Endodermal cell (in vitro differentiated cells): Measurements from ENCODE around the gene CAMK2D. TPM values are rescaled to one million over a fixed set of nuclear protein-coding genes. Genes with fewer than 3 reads are reported as not detected.

ENCODE experiments used
- DNase-seq: peaks from one replicate; pipeline ENCODE4 v3.0.0-alpha.2; 2017
- H3K27ac ChIP-seq: 2 replicates; pipeline ENCODE4 v1.5.1; 2013; ENCODE audit warnings: mild to moderate bottlenecking, low read depth, low read length, moderate library complexity
- H3K27me3 ChIP-seq: 2 replicates; pipeline ENCODE4 v1.6.1; 2013; ENCODE audit warnings: mild to moderate bottlenecking, low read length, moderate library complexity; ENCODE audit not compliant: insufficient read depth, control insufficient read depth, poor library complexity, severe bottlenecking
- H3K36me3 ChIP-seq: 2 replicates; pipeline ENCODE4 v1.7.0; 2013; ENCODE audit warnings: mild to moderate bottlenecking, low read length, moderate library complexity; ENCODE audit not compliant: control insufficient read depth, insufficient read depth
- H3K4me1 ChIP-seq: one replicate; pipeline ENCODE4 v1.7.0; 2013; ENCODE audit warnings: low read length; ENCODE audit not compliant: control insufficient read depth, insufficient read depth
- H3K4me3 ChIP-seq: 2 replicates; pipeline ENCODE4 v1.5.1; 2013; ENCODE audit warnings: mild to moderate bottlenecking, low read length, moderate library complexity
- H3K9ac ChIP-seq: 2 replicates; pipeline ENCODE4 v1.6.1; 2013; ENCODE audit warnings: mild to moderate bottlenecking, low read length, moderate library complexity; ENCODE audit not compliant: poor library complexity, severe bottlenecking; ENCODE audit errors: extremely low read depth
- H3K9me3 ChIP-seq: 2 replicates; pipeline ENCODE4 v1.6.1; 2013; ENCODE audit warnings: mild to moderate bottlenecking, low read length, moderate library complexity; ENCODE audit not compliant: control insufficient read depth
- H3K27ac Mint-ChIP-seq: 2 replicates; pipeline ENCODE4 v1.8.0; 2020; ENCODE audit warnings: mixed read lengths
- H3K27me3 Mint-ChIP-seq: 2 replicates; pipeline ENCODE4 v1.8.0; 2021; ENCODE audit warnings: mild to moderate bottlenecking, mixed read lengths; ENCODE audit not compliant: insufficient read depth
- H3K36me3 Mint-ChIP-seq: 2 replicates; pipeline ENCODE4 v1.8.0; 2020; ENCODE audit warnings: low read depth, mixed read lengths
- H3K4me1 Mint-ChIP-seq: 2 replicates; pipeline ENCODE4 v1.8.0; 2020; ENCODE audit warnings: mixed read lengths
- H3K4me3 Mint-ChIP-seq: 2 replicates; pipeline ENCODE4 v1.8.0; 2020; ENCODE audit warnings: mild to moderate bottlenecking, moderate library complexity, mixed read lengths
- H3K9me3 Mint-ChIP-seq: 2 replicates; pipeline ENCODE4 v1.8.0; 2020; ENCODE audit warnings: mild to moderate bottlenecking, mixed read lengths
- WGBS, 2 experiments: methylation state at CpG; one replicate each; pipeline versions ENCODE4 v1.1.5 to v1.1.7; 2013; ENCODE audit warnings: missing lambda C conversion rate in 2 of 2, mixed read lengths in 1 of 2; ENCODE audit not compliant: insufficient coverage in 1 of 2, insufficient read length in 1 of 2; 5-methylcytosine and 5-hydroxymethylcytosine counted together
- total RNA-seq, 2 donors: library from RNA; stranded (reverse); fragmentation: NEBNext Ultra II Directional in 1 of 2; extraction: Animal tissue kit (Norgen Biotek cat#: 25700) in 1 of 2; gene quantifications; 2 replicates in 1 of 2; 3 replicates in 1 of 2; pipeline ENCODE4 v1.2.1, GENCODE V29; 2021
- TF ChIP-seq, protein P1 (sequence below): fragments of 200-600 bp; sonication (generic); conservative IDR thresholded peaks from 2 replicates; pipeline ENCODE4 v1.5.0; 2021; ENCODE audit warnings: antibody characterized with exemption, mild to moderate bottlenecking

CAMK2D gene
- total RNA-seq, 2 donors from 2014 or later: 91.1 to 120 TPM

GRCh38 chr4:113760795-113761619, 531 bp downstream of the CAMK2D start:
- Mint-ChIP-seq H3K27ac (peak overlapping the region; percentile 90), H3K36me3 (peaks cover 6% of the 10 kb centered on the region), H3K27me3 (no peaks in the 10 kb centered on the region), H3K4me1 (peaks cover 50% of the 10 kb centered on the region), H3K4me3 (peak overlapping the region; percentile 91), H3K9me3 (no peaks in the 10 kb centered on the region)
- peak overlapping the region; percentile 95 for H3K27ac ChIP-seq
- H3K36me3 ChIP-seq: peaks cover 17% of the 10 kb centered on the region
- peak; percentile 87 for DNase-seq
- H3K27me3 ChIP-seq: no peaks in the 10 kb centered on the region
- H3K4me3 ChIP-seq: peak overlapping the region; percentile 93
- no peaks in the 10 kb centered on the region for H3K9me3 ChIP-seq
- H3K4me1 ChIP-seq: peaks cover 16% of the 10 kb centered on the region
- WGBS, 2 experiments: 0% methylated on average over 6 to 64 of the region's 64 CpGs
- TF ChIP-seq, protein P1, sequence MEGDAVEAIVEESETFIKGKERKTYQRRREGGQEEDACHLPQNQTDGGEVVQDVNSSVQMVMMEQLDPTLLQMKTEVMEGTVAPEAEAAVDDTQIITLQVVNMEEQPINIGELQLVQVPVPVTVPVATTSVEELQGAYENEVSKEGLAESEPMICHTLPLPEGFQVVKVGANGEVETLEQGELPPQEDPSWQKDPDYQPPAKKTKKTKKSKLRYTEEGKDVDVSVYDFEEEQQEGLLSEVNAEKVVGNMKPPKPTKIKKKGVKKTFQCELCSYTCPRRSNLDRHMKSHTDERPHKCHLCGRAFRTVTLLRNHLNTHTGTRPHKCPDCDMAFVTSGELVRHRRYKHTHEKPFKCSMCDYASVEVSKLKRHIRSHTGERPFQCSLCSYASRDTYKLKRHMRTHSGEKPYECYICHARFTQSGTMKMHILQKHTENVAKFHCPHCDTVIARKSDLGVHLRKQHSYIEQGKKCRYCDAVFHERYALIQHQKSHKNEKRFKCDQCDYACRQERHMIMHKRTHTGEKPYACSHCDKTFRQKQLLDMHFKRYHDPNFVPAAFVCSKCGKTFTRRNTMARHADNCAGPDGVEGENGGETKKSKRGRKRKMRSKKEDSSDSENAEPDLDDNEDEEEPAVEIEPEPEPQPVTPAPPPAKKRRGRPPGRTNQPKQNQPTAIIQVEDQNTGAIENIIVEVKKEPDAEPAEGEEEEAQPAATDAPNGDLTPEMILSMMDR: no peak
- peak overlapping the region; percentile 89 for H3K9ac ChIP-seq

DNA sequence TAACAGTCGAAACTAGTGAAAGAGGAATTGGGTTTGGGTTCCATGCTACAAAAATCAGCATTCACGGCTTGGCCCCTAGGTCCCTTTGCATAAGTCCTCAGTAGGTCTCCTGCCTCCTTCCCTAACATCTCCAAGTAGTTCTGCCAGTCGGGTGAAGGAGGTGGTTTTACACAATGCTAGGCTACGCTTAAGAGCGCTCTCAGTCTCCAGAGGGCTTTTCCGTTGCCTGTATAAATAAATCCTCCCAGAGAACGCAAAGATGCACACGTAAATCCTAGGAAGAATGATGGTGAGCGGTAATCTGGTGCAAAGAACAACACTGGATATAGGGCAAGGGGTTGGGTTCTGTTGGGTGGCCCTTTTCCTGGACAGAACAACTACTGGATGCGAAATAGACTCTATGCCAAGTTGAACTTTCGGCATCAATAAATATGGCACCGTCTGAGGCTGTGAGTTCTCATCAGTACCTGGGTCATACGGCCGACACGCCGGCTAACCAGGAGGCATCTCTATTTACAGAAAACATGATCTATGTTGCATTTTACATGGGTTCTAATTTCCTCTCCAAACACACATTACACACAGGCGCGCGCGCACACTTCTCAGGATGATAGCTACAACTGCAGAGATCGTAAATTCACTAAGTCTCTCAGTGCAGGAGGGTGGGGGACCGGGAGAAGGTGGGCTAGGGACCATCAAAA, 1.3 kb downstream of the CAMK2D start:
- Histone ChIP-seq H3K36me3 (peaks cover 19% of the 10 kb centered on the region), H3K9ac (peak overlapping the region; percentile 89), H3K27ac (no peak overlapping the region), H3K27me3 (no peaks in the 10 kb centered on the region), H3K4me3 (peak overlapping the region; percentile 93), H3K4me1 (peaks cover 8% of the 10 kb centered on the region), H3K9me3 (no peaks in the 10 kb centered on the region)
- Mint-ChIP-seq H3K4me3 (peak overlapping the region; percentile 91), H3K27me3 (no peaks in the 10 kb centered on the region), H3K27ac (peak overlapping the region; percentile 78), H3K36me3 (peaks cover 6% of the 10 kb centered on the region), H3K4me1 (peaks cover 47% of the 10 kb centered on the region), H3K9me3 (no peaks in the 10 kb centered on the region)
- 0% methylated on average over 8 to 22 of the region's 22 CpGs for WGBS, 2 experiments
- DNase-seq: peak; percentile 63
- TF ChIP-seq, protein P1: no peak

DNA sequence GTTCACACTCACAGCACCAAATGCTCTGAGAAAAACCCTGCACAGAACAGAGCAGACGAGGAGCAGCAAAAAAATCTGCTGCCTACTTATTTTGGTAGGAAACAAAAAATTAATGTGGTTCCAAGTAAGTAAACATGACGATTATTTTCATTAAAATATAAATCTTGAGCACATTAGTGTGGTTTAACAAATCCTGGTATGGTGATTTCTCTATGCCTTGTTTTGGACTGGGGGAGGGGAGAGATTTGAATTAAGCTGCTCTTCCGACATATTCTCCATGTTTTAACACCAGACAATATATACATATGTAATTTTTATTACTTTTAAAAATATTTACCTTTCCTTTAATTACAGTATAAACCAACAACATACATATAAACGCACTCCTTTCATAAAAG, 1.8 kb downstream of the CAMK2D start:
- H3K27me3 Mint-ChIP-seq: no peaks in the 10 kb centered on the region
- Histone ChIP-seq H3K9ac (peak overlapping the region; percentile 89), H3K4me1 (peaks cover 4% of the 10 kb centered on the region), H3K4me3 (peak overlapping the region; percentile 93), H3K36me3 (peaks cover 19% of the 10 kb centered on the region), H3K27ac (no peak overlapping the region), H3K9me3 (no peaks in the 10 kb centered on the region), H3K27me3 (no peaks in the 10 kb centered on the region)
- TF ChIP-seq, protein P1: no peak
- no peaks in the 10 kb centered on the region for H3K9me3 Mint-ChIP-seq
- WGBS, 2 experiments: 23 to 57% methylated on average over 1 to 3 of the region's 4 CpGs
- H3K4me3 Mint-ChIP-seq: peak overlapping the region; percentile 91
- peaks cover 6% of the 10 kb centered on the region for H3K36me3 Mint-ChIP-seq
- H3K4me1 Mint-ChIP-seq: peaks cover 45% of the 10 kb centered on the region
- H3K27ac Mint-ChIP-seq: peak overlapping the region; percentile 78
- no peak for DNase-seq
